Naive thymus-derived CD4-positive, alpha-beta T cell (primary cell): ENCODE data around the gene ZNF232. TPM values are rescaled to one million over a fixed set of nuclear protein-coding genes. Genes with fewer than 3 reads are reported as not detected.
"Not testable (repeated sequence)": the region's sequence is repeated elsewhere in the genome, so short reads cannot be mapped to it uniquely, and the experiment has no call there.

Experiments
- ATAC-seq: fragments of 150-1000 bp; cut with Tn5 transposase; 2 replicates; pipeline ENCODE4 v1.10.0; 2021; ENCODE audit warnings: mild to moderate bottlenecking, moderate library complexity
- CTCF ChIA-PET: fragments of 350-600 bp; sonication (Branson Sonifier 250); formaldehyde crosslinking; loops from one replicate; lab custom pipeline; 2021; ENCODE audit warnings: antibody characterized with exemption; lab: Charles Lee
- POLR2A ChIA-PET: fragments of 350-600 bp; sonication (Branson Sonifier 250); formaldehyde crosslinking; loops from one replicate; lab custom pipeline; 2021; ENCODE audit warnings: antibody characterized with exemption, inconsistent platforms; lab: Charles Lee
- DNase-seq, 9 donors: peaks; one replicate each; pipeline versions ENCODE4 v3.0.0 to v3.0.0-alpha.2; 2020 to 2022; ENCODE audit warnings: mixed read lengths in 1 of 9
- H3K27ac ChIP-seq: one replicate; pipeline ENCODE4 v1.7.0; 2013; ENCODE audit warnings: mild to moderate bottlenecking, low read depth, low read length, moderate library complexity
- H3K27me3 ChIP-seq, 2 donors: one replicate each; pipeline ENCODE4 v1.7.0; 2013; ENCODE audit warnings: low read length in 2 of 2, mild to moderate bottlenecking in 2 of 2, moderate library complexity in 2 of 2; ENCODE audit not compliant: control insufficient read depth in 2 of 2, insufficient read depth in 2 of 2
- H3K36me3 ChIP-seq, 3 experiments: 1 replicate in 2 of 3; 2 replicates in 1 of 3; pipeline ENCODE4 v1.7.0; 2013; ENCODE audit warnings: low read length in 3 of 3, mild to moderate bottlenecking in 3 of 3, moderate library complexity in 1 of 3; ENCODE audit not compliant: insufficient read depth in 3 of 3, control insufficient read depth in 2 of 3
- H3K4me1 ChIP-seq, 2 donors: one replicate each; pipeline ENCODE4 v1.7.0; 2013; ENCODE audit warnings: low read length in 2 of 2, mild to moderate bottlenecking in 2 of 2, moderate library complexity in 1 of 2; ENCODE audit not compliant: control insufficient read depth in 2 of 2, insufficient read depth in 2 of 2
- H3K4me3 ChIP-seq: 2 replicates; pipeline ENCODE4 v1.7.0; 2013; ENCODE audit warnings: mild to moderate bottlenecking, low read length
- H3K9me3 ChIP-seq, 3 experiments: 1 replicate in 2 of 3; 2 replicates in 1 of 3; pipeline ENCODE4 v1.7.0; 2013; ENCODE audit warnings: low read length in 3 of 3; ENCODE audit not compliant: control insufficient read depth in 2 of 3
- H3K27ac Mint-ChIP-seq, 9 donors: one replicate each; pipeline ENCODE4 v1.8.0; 2020 to 2022; ENCODE audit warnings: mixed read lengths in 9 of 9, mild to moderate bottlenecking in 8 of 9, moderate library complexity in 5 of 9, inconsistent platforms in 2 of 9
- H3K27me3 Mint-ChIP-seq, 5 donors: one replicate each; pipeline ENCODE4 v1.8.0; 2021 to 2022; ENCODE audit warnings: mixed read lengths in 5 of 5, mild to moderate bottlenecking in 1 of 5
- H3K36me3 Mint-ChIP-seq, 5 donors: one replicate each; pipeline ENCODE4 v1.8.0; 2020 to 2022; ENCODE audit warnings: mixed read lengths in 5 of 5, mild to moderate bottlenecking in 3 of 5, inconsistent platforms in 1 of 5
- H3K4me1 Mint-ChIP-seq, 7 donors: one replicate each; pipeline ENCODE4 v1.8.0; 2020 to 2022; ENCODE audit warnings: mixed read lengths in 7 of 7, mild to moderate bottlenecking in 3 of 7, inconsistent platforms in 1 of 7
- H3K4me3 Mint-ChIP-seq, 10 donors: one replicate each; pipeline ENCODE4 v1.8.0; 2020 to 2022; ENCODE audit warnings: mild to moderate bottlenecking in 10 of 10, mixed read lengths in 10 of 10, moderate library complexity in 6 of 10, inconsistent platforms in 2 of 10
- H3K9me3 Mint-ChIP-seq, 11 donors: one replicate each; pipeline ENCODE4 v1.8.0; 2020 to 2022; ENCODE audit warnings: mixed read lengths in 11 of 11, mild to moderate bottlenecking in 4 of 11, inconsistent platforms in 1 of 11, moderate library complexity in 1 of 11
- intact Hi-C, 2 donors: fragments of 100-400 bp; cut with micrococcal nuclease; formaldehyde crosslinking; loops; one replicate each; pipeline ENCODE4 v1.15.1; 2023
- polyA plus RNA-seq, 2 donors: library from polyadenylated mRNA; unstranded; fragments of 300-500 nt; fragmentation: Illumina TruSeq; gene quantifications; one replicate each; pipeline ENCODE4 v1.2.3, GENCODE V29; 2021
- total RNA-seq, 6 experiments: library from RNA in 5 of 6; stranded (reverse) in 5 of 6; gene quantifications; 1 replicate in 5 of 6; 2 replicates in 1 of 6; pipeline ENCODE4 v1.2.3 and lab custom pipeline; 2021 to 2026

ZNF232 gene
- total and polyA plus RNA-seq, 7 experiments from 2014 or later = 5.1 to 20.3 (median 11.2) TPM

- H3K4me3 Mint-ChIP-seq, H3K9me3 ChIP-seq, H3K4me3 ChIP-seq, CTCF ChIA-PET, H3K4me1 Mint-ChIP-seq, H3K27ac ChIP-seq, H3K27me3 ChIP-seq, H3K36me3 Mint-ChIP-seq, H3K9me3 Mint-ChIP-seq, H3K27ac Mint-ChIP-seq, ATAC-seq, intact Hi-C loops, POLR2A ChIA-PET, H3K4me1 ChIP-seq, H3K36me3 ChIP-seq: not testable (repeated sequence)
- peaks cover 0 to 15% (median 6%) of the 10 kb centered on the region in 5 donors for H3K27me3 Mint-ChIP-seq
- DNase-seq = peak in 1 of 9 donors; percentile 8
Measured at GRCh38 chr17:5130261-5130660, 18.6 kb upstream of the ZNF232 start.

DNA sequence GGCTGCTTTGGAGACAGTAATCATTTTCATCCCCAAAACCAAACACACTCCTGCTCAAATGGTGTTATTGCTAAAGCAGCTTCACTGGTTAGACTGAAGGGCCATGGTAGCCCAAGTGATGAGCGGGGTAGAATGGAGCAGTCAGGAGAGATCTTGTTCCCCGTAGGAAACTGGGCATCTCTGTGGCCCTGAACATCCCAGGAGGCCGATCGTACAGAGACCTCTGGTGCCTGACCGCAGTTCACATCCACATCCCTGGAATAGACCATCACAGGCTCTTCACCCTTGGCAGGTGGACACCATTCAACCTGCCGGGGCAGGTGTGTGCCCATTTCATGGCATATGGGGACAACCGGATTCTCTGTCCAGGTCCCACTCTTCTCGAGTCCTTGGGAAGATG, 18.1 kb upstream of the ZNF232 start:
- H3K27me3 Mint-ChIP-seq = peaks cover 2 to 15% (median 7%) of the 10 kb centered on the region in 5 donors
- H3K4me1 ChIP-seq, H3K9me3 ChIP-seq, H3K4me3 Mint-ChIP-seq, H3K4me3 ChIP-seq, ATAC-seq, H3K36me3 Mint-ChIP-seq, H3K4me1 Mint-ChIP-seq, H3K27me3 ChIP-seq, intact Hi-C loops, H3K9me3 Mint-ChIP-seq, POLR2A ChIA-PET, H3K27ac Mint-ChIP-seq, H3K27ac ChIP-seq, H3K36me3 ChIP-seq, CTCF ChIA-PET: not testable (repeated sequence)
- DNase-seq = peak in 1 of 9 donors; percentile 15

- H3K4me3 ChIP-seq = no peak overlapping the region
- no peaks in the 10 kb centered on the region for H3K4me1 ChIP-seq
- H3K4me1 Mint-ChIP-seq = peaks cover 0 to 3% (median 0%) of the 10 kb centered on the region in 7 donors
- no peak for ATAC-seq
- CTCF ChIA-PET = no interaction called here
- no peaks in the 10 kb centered on the region for H3K36me3 ChIP-seq
- POLR2A ChIA-PET = no interaction called here
- H3K4me3 Mint-ChIP-seq = no peak overlapping the region
- peaks cover 6 to 21% (median 15%) of the 10 kb centered on the region in 5 donors for H3K27me3 Mint-ChIP-seq
- H3K27me3 ChIP-seq = no peaks in the 10 kb centered on the region
- no peak overlapping the region for H3K27ac Mint-ChIP-seq
- H3K9me3 ChIP-seq = no peaks in the 10 kb centered on the region
- intact Hi-C loops = no loop called here
- H3K9me3 Mint-ChIP-seq = peaks cover 0 to 2% (median 0%) of the 10 kb centered on the region in 11 donors
- no peaks in the 10 kb centered on the region for H3K36me3 Mint-ChIP-seq
- H3K27ac ChIP-seq = no peak overlapping the region
- peak in 1 of 9 donors; percentile 11 for DNase-seq
Measured at GRCh38 chr17:5128905-5129535, 17.3 kb upstream of the ZNF232 start.

DNA sequence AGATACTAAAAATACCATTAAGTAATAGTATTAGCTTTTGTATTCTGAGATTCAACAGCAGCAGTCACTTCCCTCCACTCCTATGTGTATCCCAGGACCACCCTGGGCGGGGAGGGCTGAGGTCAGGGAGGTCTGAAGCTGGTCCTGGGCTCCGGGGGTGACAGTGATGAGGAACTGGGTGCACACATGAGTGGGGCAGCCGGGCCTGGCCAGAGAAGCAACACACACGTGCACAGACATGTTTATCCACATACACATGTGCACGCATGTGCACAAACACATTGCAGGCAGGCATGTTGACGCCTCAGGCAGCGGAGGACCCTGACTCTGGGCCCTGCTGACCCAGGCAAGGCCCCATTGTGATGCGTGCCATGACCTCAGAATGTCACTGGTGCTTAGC, 16.7 kb upstream of the ZNF232 start:
- H3K9me3 Mint-ChIP-seq, H3K27ac ChIP-seq, H3K4me1 ChIP-seq, H3K27me3 ChIP-seq, H3K4me3 ChIP-seq, CTCF ChIA-PET, DNase-seq, H3K4me1 Mint-ChIP-seq, H3K27ac Mint-ChIP-seq, H3K4me3 Mint-ChIP-seq, POLR2A ChIA-PET, H3K36me3 ChIP-seq, intact Hi-C loops, H3K9me3 ChIP-seq, ATAC-seq, H3K36me3 Mint-ChIP-seq: not testable (repeated sequence)
- H3K27me3 Mint-ChIP-seq = peaks cover 11 to 26% (median 19%) of the 10 kb centered on the region in 5 donors

GRCh38 chr17:5127910-5128309, 16.2 kb upstream of the ZNF232 start:
- H3K27me3 Mint-ChIP-seq = peaks cover 11 to 26% (median 19%) of the 10 kb centered on the region in 5 donors
- CTCF ChIA-PET = interaction anchor here (0.6 kb wide), 1 partner anchor 310 kb away, joined by 3 read pairs; no protein-coding TSS in a partner anchor
- H3K27ac Mint-ChIP-seq = no peak overlapping the region
- H3K27me3 ChIP-seq = no peaks in the 10 kb centered on the region
- no peaks in the 10 kb centered on the region for H3K36me3 Mint-ChIP-seq
- no peaks in the 10 kb centered on the region for H3K36me3 ChIP-seq
- no peak overlapping the region for H3K4me3 Mint-ChIP-seq
- DNase-seq = peak in 1 of 9 donors; percentile 6
- no peak for ATAC-seq
- H3K4me3 ChIP-seq = no peak overlapping the region
- peaks cover 0 to 3% (median 0%) of the 10 kb centered on the region in 7 donors for H3K4me1 Mint-ChIP-seq
- no peak overlapping the region for H3K27ac ChIP-seq
- H3K9me3 Mint-ChIP-seq = peaks cover 0 to 2% (median 0%) of the 10 kb centered on the region in 11 donors
- intact Hi-C loops = no loop called here
- no peaks in the 10 kb centered on the region for H3K9me3 ChIP-seq
- POLR2A ChIA-PET = no interaction called here
- no peaks in the 10 kb centered on the region for H3K4me1 ChIP-seq

DNA sequence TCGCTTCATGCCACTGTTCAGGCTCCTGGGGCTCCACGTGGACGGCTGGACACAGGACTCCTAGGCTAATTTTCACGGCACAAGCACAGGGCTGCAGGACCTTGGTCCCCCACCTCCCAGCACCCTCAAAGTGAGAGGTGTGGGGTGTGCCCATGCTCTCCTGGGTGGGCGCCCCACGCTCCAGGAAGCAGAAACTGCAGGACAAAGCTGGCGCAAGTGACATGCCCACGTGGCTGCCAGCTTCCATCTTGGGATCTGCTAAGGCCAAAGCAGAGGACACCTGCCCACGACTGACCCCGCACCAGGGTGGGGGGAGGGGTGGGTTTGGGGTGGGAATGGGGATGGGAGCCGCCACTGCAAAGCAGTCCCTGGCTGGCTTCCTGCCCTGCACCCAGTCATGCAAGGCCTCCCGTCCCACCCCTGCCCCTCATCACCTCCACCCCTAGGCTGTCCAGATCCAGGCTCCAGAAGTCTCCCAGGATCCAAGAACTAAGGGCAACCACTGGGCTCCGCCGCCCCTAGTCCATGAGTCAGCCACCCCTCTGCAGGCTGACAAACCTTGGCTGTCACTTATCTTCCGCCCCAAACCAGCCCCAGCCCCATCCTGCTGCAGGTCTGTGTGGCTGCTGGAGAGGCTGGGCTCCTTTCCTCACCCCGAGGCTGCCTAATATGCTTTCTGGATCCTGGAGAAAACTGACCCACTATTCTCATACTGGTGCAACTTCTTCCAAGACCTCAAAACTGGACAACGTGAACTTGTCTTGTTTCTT, 15.2 kb upstream of the ZNF232 start:
- H3K36me3 ChIP-seq = no peaks in the 10 kb centered on the region
- DNase-seq (peak in 1 of 9 donors; percentile 18), ATAC-seq (no peak)
- Mint-ChIP-seq H3K27ac (no peak overlapping the region), H3K27me3 (peaks cover 15 to 30% (median 23%) of the 10 kb centered on the region in 5 donors), H3K36me3 (no peaks in the 10 kb centered on the region), H3K9me3 (no peaks in the 10 kb centered on the region), H3K4me1 (peaks cover 0 to 7% (median 0%) of the 10 kb centered on the region in 7 donors), H3K4me3 (no peak overlapping the region)
- H3K27ac ChIP-seq = no peak overlapping the region
- no peaks in the 10 kb centered on the region for H3K27me3 ChIP-seq
- H3K4me1 ChIP-seq = no peaks in the 10 kb centered on the region
- no peak overlapping the region for H3K4me3 ChIP-seq
- intact Hi-C loops = no loop called here
- POLR2A ChIA-PET = no interaction called here
- CTCF ChIA-PET = interaction anchor here (0.6 kb wide), 1 partner anchor 311 kb away, joined by 3 read pairs; no protein-coding TSS in a partner anchor
- no peaks in the 10 kb centered on the region for H3K9me3 ChIP-seq
